ENCODE measurements around the gene PRR5. TPM values are rescaled to one million over a fixed set of nuclear protein-coding genes. Genes with fewer than 3 reads are reported as not detected.

Gene PRR5
- total and polyA plus RNA-seq, 2 of the 13 experiments (the other 11 are each of a cell fraction or from before 2014, with no cell fraction given): 11.6 to 27.5 TPM

- WGBS (ENCODE audit: low lambda C conversion rate): no CpG with 5 or more reads among the region's 11 CpGs
- Histone ChIP-seq H3K27me3 (ENCODE audit: control insufficient read depth in 1 of 2, insufficient read depth in 2 of 2, low read length in 2 of 2) (peaks cover 3 to 32% of the 10 kb centered on the region in 2 experiments), H2AFZ (ENCODE audit: low read length) (no peak overlapping the region), H3K4me1 (ENCODE audit: insufficient read depth, low read length) (peaks cover 24% of the 10 kb centered on the region), H3K79me2 (ENCODE audit: insufficient read depth, low read length) (no peaks in the 10 kb centered on the region), H3K27ac (ENCODE audit: extremely low read length, insufficient read depth, low read length) (no peak overlapping the region), H3K4me2 (ENCODE audit: low read depth, low read length) (no peak overlapping the region), H3K36me3 (replicated peaks in 1 of 2; ENCODE audit: control insufficient read depth in 1 of 2, insufficient read depth in 2 of 2, low read length in 2 of 2) (no peaks in the 10 kb centered on the region), H4K20me1 (ENCODE audit: insufficient read depth, low read length) (no peaks in the 10 kb centered on the region), H3K9me3 (ENCODE audit: low read length) (no peaks in the 10 kb centered on the region), H3K9ac (ENCODE audit: insufficient read depth, low read depth, low read length) (no peak overlapping the region), H3K4me3 (replicated peaks in 1 of 3; ENCODE audit: insufficient read depth in 1 of 3, low read depth in 2 of 3, low read length in 3 of 3) (no peak overlapping the region)
- intact Hi-C loops (cut with micrococcal nuclease; ENCODE audit: unreplicated experiment): no loop called here
- in situ Hi-C loops (cut with HindIII; ENCODE audit: extremely low pct_ligation_motif_present, low pct_unique_long_range_greater_than_20kb): no loop called here
- FAIRE-seq: no peak
- DNase-seq (ENCODE audit: low spot score): no peak
- TF ChIP-seq ELF1 (CRISPR knock-in tag; IDR thresholded peaks at IDR 0.05) (no peak), BHLHE40 (IDR thresholded peaks at IDR 0.05; ENCODE audit: low read length) (peak; percentile 65), BRF2 (CRISPR knock-in tag; IDR thresholded peaks at IDR 0.05) (no peak)
- no peak for ATAC-seq
- POLR2A ChIA-PET: no interaction called here
- CTCF ChIA-PET (ENCODE audit: low intra/inter-chr PET ratio, low total read pairs): no interaction called here
- BruUV-seq (replicated peaks): no TSS peak
These were observed 37.9 kb upstream of the PRR5 start for GRCh38 chr22:44664149-44664548.

DNA sequence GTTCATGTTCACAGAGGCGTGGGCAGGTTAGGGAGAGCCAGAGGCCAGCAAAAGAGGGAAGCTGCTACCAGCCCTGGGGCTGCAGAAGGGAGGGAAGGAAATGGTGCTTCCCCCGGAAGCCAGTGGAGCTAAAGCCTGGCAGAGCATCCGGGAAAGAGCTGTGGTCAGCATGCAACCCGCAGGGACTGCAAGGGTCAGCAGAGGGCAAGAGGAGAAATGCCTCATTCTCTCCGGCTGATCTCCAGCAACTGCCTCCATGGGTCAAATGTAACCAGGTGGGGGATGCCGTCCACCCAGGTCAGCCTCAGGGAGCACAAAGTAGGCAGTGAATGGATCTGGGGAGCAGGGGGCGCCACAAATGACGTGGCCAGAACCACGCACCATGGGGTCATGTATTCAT, 36.9 kb upstream of the PRR5 start:
- no peak overlapping the region for H3K9ac ChIP-seq (ENCODE audit: insufficient read depth, low read depth, low read length)
- no peak overlapping the region; the same call in 1 of the 2 replicates for H3K4me2 ChIP-seq (ENCODE audit: low read depth, low read length)
- no peak for TF ChIP-seq ZNF761 (CRISPR knock-in tag; conservative IDR thresholded peaks at IDR 0.05)
- TF ChIP-seq, protein P1, sequence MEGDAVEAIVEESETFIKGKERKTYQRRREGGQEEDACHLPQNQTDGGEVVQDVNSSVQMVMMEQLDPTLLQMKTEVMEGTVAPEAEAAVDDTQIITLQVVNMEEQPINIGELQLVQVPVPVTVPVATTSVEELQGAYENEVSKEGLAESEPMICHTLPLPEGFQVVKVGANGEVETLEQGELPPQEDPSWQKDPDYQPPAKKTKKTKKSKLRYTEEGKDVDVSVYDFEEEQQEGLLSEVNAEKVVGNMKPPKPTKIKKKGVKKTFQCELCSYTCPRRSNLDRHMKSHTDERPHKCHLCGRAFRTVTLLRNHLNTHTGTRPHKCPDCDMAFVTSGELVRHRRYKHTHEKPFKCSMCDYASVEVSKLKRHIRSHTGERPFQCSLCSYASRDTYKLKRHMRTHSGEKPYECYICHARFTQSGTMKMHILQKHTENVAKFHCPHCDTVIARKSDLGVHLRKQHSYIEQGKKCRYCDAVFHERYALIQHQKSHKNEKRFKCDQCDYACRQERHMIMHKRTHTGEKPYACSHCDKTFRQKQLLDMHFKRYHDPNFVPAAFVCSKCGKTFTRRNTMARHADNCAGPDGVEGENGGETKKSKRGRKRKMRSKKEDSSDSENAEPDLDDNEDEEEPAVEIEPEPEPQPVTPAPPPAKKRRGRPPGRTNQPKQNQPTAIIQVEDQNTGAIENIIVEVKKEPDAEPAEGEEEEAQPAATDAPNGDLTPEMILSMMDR (CRISPR knock-in tag; IDR thresholded peaks at IDR 0.05): 0 out of 2 replicates have a peak, but pooled peaks have one; percentile 8
- TF ChIP-seq KLF15 (CRISPR knock-in tag; IDR thresholded peaks at IDR 0.05; ENCODE audit: borderline replicate concordance): no peak
- TF ChIP-seq RARG (CRISPR knock-in tag; IDR thresholded peaks at IDR 0.05; ENCODE audit: low read depth): no peak
- TF ChIP-seq, protein P2, sequence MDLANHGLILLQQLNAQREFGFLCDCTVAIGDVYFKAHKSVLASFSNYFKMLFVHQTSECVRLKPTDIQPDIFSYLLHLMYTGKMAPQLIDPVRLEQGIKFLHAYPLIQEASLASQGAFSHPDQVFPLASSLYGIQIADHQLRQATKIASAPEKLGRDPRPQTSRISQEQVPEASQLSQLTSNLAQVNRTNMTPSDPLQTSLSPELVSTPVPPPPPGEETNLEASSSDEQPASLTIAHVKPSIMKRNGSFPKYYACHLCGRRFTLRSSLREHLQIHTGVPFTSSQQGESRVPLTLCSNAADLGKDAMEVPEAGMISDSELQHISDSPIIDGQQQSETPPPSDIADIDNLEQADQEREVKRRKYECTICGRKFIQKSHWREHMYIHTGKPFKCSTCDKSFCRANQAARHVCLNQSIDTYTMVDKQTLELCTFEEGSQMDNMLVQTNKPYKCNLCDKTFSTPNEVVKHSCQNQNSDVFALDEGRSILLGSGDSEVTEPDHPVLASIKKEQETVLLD (CRISPR knock-in tag; IDR thresholded peaks at IDR 0.05; ENCODE audit: low read depth): no peak
- TF ChIP-seq GABPA (IDR thresholded peaks at IDR 0.05; ENCODE audit: low read depth, low read length): no peak
- TF ChIP-seq GABPA (CRISPR knock-in tag; IDR thresholded peaks at IDR 0.05; ENCODE audit: low read depth): peak; percentile 60
- no peak for TF ChIP-seq WIZ (CRISPR knock-in tag; IDR thresholded peaks at IDR 0.05)
- TF ChIP-seq PHF5A (CRISPR knock-in tag; IDR thresholded peaks at IDR 0.05; ENCODE audit: low read depth, unreplicated experiment): no peak
- no peak for TF ChIP-seq GPBP1L1 (CRISPR knock-in tag; IDR thresholded peaks at IDR 0.05)
- no peaks in the 10 kb centered on the region for H3K9me3 ChIP-seq (ENCODE audit: low read length)
- H3K27ac ChIP-seq (ENCODE audit: extremely low read length, insufficient read depth, low read length): no peak overlapping the region
- no peaks in the 10 kb centered on the region for H3K36me3 ChIP-seq (replicated peaks in 1 of 2; ENCODE audit: control insufficient read depth in 1 of 2, insufficient read depth in 2 of 2, low read length in 2 of 2)
- no peak for FAIRE-seq
- ATAC-seq: no peak
- H3K79me2 ChIP-seq (ENCODE audit: insufficient read depth, low read length): no peaks in the 10 kb centered on the region
- H2AFZ ChIP-seq (ENCODE audit: low read length): no peak overlapping the region
- ChIA-PET CTCF (ENCODE audit: low intra/inter-chr PET ratio, low total read pairs) (no interaction called here), POLR2A (interaction anchor here (1.2 kb wide), 1 partner anchor 12 kb away, joined by 3 read pairs; no protein-coding TSS in a partner anchor)
- peaks cover 30% of the 10 kb centered on the region for H3K4me1 ChIP-seq (ENCODE audit: insufficient read depth, low read length)
- in situ Hi-C loops (cut with HindIII; ENCODE audit: extremely low pct_ligation_motif_present, low pct_unique_long_range_greater_than_20kb): no loop called here
- 21% methylated on average over 6 of the region's 9 CpGs for WGBS (ENCODE audit: low lambda C conversion rate)
- DNase-seq (ENCODE audit: low spot score): no peak
- H4K20me1 ChIP-seq (ENCODE audit: insufficient read depth, low read length): no peaks in the 10 kb centered on the region
- H3K4me3 ChIP-seq (replicated peaks in 1 of 3; ENCODE audit: insufficient read depth in 1 of 3, low read depth in 2 of 3, low read length in 3 of 3): no peak overlapping the region
- intact Hi-C loops (cut with micrococcal nuclease; ENCODE audit: unreplicated experiment): no loop called here
- peaks cover 3 to 26% of the 10 kb centered on the region in 2 experiments; a peak in 4 of 5 replicates for H3K27me3 ChIP-seq (ENCODE audit: control insufficient read depth in 1 of 2, insufficient read depth in 2 of 2, low read length in 2 of 2)
- no TSS peak for BruUV-seq (replicated peaks)
